Upper lobe of left lung (tissue), 4 donors: Measurements from ENCODE around the gene ARRDC3.

Source experiments
- POLR2A ChIP-seq, 4 donors: fragments of 450-650 bp; IDR thresholded peaks; one replicate each; pipeline ENCODE4 v1.5.1; 2016 to 2017; ENCODE audit warnings: antibody characterized with exemption in 4 of 4, mild to moderate bottlenecking in 2 of 4
- POLR2AphosphoS5 ChIP-seq, 2 donors: sonication (generic); formaldehyde crosslinking; IDR thresholded peaks; one replicate each; pipeline ENCODE4 v1.5.1; 2017; ENCODE audit warnings: antibody characterized with exemption in 2 of 2

DNA sequence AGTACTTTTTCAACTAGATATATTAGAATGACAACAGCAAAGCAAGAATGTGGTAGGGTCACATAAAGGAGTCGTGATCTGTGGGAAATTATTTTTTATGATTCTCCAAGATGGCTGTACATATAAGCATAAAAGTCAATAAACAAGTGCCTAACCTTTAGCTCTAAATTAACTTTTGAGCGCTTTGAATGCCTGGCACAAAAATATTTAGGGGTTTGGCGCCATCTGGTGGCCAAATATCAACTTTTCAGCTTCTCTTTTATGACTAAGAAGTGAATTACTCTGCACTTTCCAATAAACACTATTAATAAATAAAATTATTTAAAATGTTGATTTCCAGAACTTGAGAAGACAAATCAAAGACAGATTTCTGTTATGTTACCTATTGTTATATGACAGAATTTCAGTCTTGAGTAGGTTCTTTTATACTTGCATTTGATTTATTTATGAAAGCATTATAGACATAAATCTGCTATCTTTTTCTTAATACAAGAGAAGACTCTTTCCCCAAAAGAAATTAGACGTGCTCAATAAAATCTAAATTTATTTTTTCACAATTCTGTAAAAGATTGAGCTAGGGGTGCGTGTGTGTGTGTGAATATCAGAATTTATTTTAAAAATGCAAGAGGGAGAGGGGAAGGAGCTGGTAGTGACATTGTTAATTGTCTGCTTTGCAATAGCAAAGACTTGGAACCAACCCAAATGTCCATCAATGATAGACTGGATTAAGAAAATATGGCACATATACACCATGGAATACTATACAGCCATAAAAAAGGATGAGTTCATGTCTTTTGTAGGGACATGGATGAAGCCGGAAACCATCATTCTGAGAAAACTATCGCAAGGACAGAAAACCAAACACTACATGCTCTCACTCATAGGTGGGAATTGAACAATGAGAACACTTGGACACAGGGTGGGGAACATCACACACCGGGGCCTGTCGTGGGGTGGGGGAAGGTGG lies 36.7 kb upstream of the ARRDC3 start:
- TF ChIP-seq POLR2AphosphoS5 (IDR thresholded peaks at IDR 0.05) (no peak), POLR2A (IDR thresholded peaks at IDR 0.05) (no peak)
